NCI-H1417 (cell line): ENCODE measurements around the gene TEX2.
"Not testable (repeated sequence)": the region's sequence is repeated elsewhere in the genome, so short reads cannot be mapped to it uniquely, and the experiment has no call there.

Experiments
- DNase-seq, 3 experiments: peaks; one replicate each; lab custom pipeline; 2025; lab: John Stamatoyannopoulos, UW

Gene TEX2

DNA sequence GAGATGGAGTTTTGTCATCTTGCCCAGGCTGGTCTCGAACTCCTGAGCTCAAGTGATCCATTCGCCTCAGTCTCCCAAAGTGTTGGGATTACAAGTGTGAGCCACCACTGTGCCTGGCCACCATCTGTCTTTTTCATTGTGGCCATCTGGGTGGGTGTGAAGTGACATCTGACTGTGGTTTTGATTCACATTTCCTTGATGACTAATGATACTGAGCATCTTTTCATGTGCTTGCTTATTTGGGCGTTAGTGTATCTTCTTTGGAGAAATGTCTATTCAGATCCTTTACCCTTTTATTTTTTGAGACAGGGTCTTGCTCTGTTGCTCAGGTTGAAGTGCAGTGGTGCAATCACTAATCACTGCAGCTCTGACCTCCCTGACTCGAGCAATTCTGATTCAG is 79.2 kb downstream of the TEX2 start:
- DNase-seq, result no peak

DNA sequence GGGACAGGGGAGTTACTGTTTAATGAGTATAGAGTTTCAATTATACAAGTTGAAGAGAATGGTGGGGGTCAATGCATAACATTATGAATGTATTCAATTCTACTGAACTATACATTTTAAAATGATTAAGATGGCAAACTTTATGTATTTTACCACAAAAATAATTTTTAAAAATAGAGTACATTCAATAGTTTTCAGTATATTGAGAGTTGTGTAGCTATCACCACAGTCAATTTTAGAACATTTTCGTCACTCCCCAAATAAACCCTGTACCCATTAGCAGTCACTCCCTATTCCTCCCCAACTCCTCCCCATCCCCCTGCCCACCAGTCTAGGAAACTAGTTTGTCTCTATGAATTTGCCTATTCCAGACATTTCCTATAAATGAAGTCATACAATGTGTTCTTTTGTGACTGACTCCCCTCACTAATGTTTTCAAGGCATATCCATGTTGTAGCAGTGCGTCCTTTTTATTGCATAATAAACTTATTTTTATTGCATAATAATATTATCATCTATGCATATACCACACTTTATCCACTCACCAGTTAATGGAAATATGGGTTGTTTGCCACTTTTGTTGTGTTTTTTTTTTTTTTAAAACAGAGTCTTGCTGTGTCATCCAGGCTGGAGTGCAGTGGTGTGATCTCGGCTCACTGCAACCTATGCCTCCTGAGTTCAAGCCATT is 80.6 kb downstream of the TEX2 start:
- no peak for DNase-seq

DNA sequence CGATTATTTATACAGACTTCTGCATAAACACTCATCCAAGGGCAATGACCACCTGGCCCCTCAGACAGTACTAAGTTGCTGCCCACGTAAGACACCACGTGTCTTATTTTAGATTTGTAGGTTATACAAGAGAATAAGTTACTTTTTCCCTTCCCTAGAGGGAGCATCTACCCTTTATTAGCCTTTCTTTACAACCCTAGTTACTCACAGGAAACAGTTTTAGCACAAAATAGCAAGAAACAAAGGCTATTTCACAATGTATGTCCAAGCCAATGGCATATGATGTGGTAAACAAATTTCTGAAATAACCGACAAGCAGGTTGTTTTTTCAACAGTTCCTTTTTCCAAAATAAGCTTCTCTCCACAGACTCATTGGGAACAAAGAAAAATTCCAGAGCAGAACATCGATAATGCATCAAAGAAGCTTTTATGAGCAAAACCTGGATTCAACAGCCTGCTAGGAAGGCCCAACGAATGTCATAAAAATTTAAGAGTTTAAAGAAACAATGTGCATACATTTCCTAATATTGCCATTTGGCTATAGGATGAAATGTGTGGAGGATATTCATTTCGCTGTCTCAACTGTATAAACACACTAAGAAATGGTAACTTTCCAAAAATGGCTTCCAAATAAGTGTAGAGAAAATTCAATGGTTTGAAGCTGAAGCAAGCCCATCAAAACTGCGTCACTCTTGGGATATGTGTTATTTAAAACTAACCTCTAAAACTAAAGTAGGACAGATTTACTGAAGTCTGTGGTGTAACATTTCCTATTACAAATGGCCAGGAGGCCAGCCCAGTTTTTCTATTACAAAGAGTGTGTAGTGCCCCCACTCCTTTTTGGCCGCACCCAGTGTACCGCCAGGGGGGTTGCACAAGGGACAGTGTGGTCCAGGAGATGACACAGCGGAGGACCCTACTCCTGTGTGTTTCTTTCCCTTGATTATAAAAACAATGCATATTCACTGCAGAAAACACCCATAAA is 82.7 kb downstream of the TEX2 start:
- DNase-seq, result no peak

DNA sequence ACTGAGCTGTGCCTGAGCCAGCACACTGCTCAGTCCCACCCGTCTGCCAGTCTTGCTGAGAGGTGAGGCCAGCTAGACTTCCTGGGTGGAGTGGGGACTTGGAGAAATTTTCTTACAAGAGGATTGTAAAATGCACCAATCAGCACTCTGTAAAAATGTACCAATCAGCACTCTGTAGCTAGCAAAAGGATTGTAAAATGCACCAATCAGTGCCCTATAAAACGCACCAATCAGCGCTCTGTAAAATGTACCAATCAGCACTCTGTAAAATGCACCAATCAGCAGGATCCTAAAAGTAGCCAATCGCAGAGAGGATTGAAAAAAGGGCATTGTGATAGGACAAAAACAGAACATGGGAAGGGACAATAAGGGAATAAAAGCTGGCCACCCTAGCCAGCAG is 84.0 kb downstream of the TEX2 start:
- not testable (repeated sequence) for DNase-seq

DNA sequence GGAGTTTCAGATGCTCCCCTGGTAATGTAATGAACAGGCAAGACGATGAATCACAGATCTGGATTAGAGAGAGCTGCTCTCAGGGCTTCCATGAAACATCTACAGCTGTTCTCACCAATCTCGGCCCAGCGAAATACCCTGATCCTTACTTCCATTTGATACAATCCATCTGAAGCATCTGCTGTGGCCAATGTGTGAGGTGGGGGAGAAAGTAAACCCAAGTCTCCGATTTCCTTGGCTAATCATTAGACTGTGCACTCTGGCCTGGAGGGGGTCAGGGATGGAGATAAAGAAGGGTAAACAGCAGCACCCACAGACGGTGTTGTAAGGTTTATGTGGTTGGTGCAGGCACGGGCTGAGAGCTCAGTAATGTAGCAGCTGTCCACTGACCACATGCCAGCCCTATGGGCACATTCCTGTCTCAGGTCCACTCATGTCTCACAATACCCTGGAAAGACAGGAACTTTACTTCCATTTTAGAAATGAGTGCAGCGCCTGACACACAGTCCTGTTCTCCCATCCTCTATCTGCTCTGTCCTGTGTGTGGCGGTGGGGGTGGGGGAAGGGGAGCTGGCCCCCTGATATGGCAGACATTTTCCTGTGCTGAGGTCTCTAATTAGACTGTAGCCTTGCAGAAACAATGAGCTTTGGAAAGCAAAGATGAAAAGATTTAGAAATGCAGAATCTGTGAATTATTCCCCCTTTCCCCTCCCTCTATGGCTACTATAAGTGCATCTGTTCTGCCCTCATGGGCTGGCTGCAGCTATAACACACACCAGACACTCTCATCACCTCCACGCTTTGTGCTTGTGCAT is 84.8 kb downstream of the TEX2 start:
- no peak for DNase-seq

DNA sequence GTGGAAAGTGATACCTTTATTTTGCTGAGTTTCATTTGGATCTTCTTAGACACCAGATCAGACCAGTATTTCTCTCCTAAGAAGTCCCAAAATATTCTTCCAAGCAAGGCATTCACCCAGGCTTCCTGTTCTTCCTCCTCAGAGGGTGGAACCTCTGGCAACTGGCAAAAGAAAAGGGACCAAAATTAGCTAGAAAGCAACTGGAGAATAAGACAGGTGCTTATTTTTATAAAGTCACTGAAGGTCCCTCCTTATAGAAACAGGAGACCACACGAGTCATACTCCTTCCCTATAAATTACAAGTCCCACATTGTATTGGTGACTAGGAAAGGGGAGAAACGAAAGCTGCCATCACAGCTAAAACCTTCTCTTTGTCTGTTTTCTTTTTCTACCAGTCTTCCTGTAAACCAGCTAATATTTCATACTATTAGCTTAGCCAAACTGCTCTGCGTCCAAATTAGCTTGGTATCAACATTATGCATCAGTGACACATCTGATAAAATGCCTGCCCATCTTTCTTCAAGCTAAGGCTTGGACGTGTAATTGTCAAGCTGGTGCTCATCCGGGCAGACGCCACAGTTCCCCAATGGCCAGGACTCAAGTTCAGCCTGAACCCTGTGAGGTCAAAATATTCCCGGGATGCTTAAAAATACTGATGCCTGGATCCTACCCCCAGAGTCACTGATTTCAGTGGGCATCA is 85.6 kb downstream of the TEX2 start:
- DNase-seq, result no peak

DNA sequence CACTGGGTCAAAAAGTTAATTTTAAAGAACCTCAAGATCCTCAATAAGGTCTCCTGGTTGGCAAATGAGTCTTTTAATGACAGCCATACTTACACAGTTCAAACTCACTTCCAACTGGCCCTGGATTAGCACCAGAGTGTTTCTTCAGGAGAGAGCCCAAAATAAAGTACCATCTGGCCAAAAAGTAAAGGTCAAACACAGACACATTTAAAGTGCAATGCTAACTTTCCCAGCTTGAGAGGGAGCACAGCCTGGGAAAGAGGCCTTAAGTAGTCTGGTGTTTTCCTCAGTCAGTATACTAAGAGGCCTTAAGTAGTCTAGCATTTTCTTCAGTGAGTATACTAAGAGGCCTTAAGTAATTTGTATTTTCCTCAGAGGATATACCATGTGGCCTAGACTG is 86.5 kb downstream of the TEX2 start:
- DNase-seq, result no peak

DNA sequence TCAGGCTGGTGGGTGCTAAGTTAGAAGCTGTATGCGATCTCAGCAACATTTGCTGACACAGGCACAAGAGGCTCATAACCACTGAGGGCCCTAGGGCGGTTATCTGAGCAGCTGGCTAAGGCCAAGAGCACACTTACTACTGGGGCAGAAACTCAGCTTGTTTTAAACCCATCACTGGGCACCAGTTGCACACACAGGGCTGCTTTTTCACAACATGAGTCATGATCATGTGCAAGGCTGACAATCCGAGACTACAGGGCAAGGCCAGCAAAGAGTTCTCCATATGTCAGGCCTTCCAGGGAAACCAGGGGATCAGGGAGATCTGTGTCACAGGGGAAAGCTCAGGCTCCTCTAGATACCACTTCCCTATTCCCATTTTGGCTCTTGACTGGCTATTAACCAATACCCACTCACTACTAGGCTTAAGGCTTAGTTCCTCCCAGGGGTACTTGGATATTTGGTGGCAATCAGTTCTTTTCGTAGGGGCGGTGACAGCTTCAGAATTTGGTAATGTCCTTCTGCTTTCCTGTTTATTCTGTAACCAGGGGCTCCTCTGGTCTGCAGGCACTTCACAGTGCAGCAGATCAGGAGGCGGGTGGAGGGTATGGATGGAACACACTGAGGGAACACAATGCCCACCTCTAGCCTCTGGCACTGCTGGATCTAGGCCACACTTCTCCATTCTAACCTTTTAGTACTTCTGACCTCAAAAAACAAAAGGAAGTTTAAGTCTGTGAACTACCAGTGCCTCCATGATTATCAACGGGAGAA is 88.2 kb downstream of the TEX2 start:
- DNase-seq, result no peak

DNA sequence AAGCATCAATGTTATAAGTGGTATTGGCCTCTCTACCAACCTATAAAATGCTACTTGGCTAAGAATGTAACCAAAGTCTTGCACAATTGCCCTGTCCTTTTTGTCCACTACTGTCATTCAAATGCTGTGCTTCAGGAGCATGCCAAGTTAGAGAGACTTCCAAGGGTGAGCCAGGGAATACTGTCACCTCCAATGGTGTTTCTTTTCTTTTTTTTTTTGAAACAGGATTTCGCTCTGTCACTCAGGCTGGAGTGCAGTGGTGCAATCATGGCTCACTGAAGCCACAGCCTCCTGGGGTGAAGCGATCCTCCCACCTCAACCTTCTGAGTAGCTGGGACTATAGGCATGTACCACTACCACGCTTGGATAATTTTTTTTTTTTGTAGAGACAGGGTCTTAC is 89.4 kb downstream of the TEX2 start:
- no peak for DNase-seq

DNA sequence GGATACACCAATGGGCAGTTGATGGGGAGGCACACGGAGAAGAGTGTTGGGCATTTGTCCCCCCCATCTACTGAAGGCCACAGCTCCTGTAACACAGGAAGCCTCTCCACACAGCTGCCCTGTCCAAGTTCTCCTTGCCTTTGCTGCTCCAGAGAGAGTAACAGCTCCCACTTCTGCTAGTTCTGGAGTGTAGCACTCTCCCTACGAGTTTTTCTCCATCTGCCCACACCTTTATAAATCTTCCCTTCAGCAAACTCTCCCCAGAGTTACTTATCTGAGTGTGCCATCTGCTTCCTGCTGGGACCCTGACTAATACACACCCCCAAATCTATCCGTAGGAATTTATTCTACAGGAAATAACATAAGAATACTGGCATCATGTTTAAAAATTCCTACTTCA is 90.5 kb downstream of the TEX2 start:
- no peak for DNase-seq

DNA sequence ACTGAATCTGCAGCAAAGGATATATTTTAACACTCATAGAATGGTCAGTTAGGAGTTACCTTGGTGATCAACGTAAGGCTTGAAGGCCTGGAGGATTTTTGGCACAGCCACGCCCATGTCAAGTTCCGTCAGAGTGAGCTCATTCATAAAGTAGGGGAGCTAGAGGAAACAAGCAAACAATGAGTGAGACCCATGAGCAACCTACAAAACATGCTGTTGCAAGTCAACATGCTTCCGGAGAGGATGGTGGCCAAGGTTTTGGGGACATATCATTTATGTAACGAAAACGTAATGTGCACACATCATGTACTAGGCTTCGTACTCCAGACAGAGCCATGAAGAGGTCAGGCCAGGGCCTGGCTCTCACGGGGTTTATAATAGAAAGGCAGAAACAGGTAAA is 92.0 kb downstream of the TEX2 start:
- no peak for DNase-seq

DNA sequence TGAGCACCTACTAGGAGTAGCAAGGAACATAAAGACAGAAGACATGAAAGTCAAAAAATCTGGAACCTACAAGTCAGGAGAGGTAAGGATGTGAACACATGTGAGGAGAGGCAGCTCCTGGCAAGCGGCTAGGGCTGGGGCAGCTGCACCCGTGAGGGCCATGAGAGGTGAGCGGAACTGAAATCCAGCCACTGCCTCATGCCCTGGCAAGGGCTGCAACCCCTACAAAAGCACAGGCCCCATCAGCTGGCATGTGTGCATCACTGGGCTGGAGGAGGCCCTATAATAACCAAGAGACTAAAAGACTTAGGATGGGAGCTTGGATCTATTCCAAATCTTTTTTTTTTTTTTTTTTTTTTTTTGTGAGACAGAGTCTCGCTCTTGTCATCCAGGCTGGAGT is 92.8 kb downstream of the TEX2 start:
- no peak for DNase-seq

DNA sequence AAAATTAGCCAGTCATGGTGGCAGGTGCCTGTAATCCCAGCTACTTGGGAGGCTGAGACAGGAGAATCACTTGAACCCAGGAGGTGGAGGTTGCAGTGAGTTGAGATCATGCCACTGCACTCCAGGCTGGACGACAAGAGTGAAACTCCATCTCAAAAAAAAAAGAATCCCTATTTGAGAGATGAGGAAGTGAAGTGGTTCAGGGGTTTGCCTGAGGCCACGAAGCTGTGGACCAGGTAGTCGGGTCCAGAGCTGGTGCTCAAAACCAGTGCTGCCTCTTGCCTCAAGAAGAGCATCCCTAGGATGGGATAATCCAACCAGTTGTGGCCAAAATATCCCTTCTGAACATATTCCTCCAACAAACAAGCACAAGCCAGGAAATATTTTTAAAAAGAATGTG is 95.4 kb downstream of the TEX2 start:
- DNase-seq, result not testable (repeated sequence)

DNA sequence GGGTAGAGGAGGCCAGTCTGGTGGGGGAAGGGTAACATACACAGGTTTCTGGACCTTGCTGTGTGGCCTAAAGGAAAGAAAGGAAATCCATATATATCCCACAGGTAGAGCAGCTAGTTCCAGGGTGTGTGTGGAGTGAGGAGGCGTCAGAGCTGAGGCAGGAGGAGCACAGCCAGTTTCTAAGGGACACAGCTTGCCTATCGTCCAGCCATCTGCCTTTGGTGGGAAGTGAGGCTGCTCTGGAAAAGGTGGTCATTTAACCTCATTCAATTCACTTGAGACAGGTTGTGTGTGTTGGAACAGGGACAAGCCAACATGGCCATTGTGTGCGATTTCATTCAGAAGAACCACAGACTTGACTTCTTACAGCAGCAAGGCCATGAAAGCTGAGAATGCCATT is 96.2 kb downstream of the TEX2 start:
- DNase-seq, result no peak

DNA sequence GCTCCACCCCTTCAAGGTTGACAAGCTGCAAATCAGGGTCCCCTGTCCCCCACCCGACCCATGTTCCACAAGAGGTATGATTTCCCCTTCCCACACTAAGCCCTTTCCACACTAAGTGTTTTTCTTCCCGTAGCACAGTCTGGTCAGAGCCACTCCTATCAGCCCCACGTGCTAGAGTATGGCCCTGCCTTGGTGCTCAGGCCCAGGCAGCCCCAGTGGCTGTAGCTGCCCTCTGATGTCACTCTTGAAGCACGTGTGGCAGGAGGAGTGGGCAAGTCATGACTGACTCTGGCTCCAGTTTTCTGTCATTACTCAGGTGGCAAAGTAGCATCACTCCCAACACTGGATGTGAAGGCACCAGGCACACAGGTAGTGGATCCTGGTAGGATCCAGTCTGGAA is 97.7 kb downstream of the TEX2 start:
- DNase-seq, result no peak

DNA sequence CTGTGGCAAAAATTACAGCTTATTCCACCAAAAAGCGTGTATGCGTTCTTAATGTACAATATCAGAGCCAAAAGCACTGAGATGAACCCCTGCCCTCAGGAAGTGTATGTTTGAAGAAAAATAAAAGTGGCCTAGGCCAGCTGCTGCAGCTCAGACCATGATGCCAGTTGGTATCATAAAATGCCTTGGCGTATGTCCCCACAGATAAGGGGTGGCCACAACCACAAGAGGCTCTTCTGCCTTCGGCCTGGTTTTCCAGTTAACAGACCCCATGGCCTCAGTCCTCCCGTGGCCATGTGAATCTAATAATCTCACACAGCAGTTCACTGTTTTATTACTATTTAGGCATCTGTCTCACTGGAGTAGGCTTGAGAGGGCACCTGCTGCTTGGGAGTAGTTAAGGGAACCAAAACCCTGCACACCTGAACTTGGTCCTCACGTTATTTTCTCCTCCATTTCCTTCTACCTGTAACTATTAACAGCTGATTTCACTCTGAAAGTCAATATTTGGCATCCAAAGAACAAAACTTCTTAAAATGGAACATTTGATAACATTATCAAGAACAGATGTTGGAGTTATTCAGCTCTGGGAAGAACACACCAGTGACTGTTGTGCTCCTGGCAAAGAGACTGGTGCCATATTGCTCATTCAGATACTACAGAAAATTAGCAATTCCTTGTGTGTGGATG is 98.3 kb downstream of the TEX2 start:
- no peak for DNase-seq

DNA sequence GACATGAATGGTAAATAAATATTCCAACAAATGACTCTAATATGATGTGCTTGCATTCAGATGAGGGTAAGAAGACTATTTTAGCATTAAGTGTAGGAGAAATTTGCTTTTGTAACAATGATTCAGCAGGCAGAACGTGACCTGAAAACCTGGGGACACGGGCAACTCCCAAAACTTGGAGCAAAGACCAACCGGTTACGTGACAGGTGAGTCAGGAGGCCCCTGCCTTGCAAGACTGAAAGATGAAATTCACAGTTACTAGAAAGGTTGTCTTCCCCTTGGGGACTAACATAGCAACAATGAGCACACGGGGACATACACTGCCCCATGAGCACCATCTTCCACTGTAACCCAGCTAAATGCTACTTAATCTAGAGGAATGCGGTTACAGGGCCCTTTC is 99.6 kb downstream of the TEX2 start:
- DNase-seq, result no peak

DNA sequence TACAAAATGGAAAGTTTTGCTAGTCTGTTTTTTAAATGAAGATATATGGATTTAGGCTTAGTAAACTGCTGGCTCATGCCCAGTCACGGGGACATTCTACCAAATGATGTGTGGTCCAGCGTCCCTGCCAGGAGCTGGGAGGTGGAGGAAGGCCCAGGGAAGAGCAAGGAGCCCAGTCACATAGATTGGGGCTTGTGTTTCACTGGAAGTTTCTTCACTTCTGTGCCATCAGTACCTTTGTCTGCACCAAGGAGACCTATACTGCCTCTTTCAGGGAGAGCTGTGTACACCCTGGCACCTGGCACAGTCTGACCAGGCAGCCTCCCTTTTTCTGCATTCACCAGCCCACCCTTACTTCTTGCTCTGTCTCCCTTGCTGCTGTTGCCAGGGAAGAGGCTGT is 100.5 kb downstream of the TEX2 start:
- no peak for DNase-seq

DNA sequence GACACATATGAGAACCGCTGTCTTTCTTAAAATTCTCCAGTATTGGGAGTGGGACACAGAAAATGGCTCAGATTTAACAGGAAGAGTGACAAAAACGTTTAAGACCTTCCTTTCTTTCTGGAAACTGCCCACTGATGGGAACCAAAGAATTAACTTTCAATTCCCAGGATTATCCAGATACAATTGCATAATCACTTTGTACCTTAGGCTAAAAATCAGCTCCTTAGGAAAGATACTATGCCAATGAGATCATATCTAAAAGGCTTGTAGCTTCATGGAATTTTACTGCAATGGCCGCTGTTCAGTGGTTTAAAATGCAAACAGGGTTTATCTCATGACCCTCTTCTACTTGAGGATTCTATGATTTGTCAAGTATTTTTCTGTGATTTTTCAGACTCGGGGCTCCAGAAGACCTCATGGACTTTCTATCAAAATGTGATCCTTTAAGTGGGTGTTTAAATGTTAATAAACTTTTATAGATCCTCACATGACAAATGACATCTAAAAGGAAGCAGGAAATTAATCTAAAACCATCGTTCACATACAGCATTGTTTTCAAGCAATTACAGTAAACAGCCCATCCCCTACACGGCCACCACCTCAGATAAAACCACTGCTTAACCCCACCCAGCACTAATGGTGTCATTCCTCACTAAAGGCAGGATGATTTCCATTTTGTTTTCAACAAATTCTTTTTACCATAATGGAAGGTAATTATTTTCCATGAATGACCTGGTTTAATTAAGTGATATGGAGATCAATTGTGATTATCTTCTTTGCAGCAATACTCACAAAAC is 101.5 kb downstream of the TEX2 start:
- peak in 1 of 3 experiments; percentile 24 for DNase-seq

DNA sequence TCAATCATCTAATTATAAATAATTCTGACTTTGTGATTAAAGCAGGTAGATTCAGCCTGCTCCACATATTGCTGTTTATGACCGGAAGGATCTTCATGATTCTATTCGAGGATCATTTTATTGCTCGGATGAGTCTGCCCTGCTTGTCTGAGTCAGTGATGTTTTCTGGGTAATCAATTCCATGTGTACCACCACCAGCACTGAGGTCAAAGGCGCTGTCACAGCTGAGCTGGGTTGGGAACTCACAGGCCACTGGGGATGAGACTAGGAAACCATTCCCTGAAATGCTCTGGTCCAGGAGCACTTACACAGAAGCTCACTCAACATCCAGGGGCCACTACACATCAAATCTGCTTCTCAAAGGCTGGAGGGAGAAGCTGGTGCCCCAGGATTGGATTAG is 102.7 kb downstream of the TEX2 start:
- DNase-seq, result no peak
